H9 (cell line): Measurements from ENCODE around the gene NADK. TPM values are rescaled to one million over a fixed set of nuclear protein-coding genes. Genes with fewer than 3 reads are reported as not detected.
"Not testable (repeated sequence)": the region's sequence is repeated elsewhere in the genome, so short reads cannot be mapped to it uniquely, and the experiment has no call there.

Experiments
- DNase-seq: peaks from one replicate; pipeline ENCODE4 v3.0.0-alpha.2; 2017
- H2AFZ ChIP-seq: one replicate; pipeline ENCODE4 v1.6.1; 2013; ENCODE audit warnings: mild to moderate bottlenecking, low read length, control low read depth, moderate library complexity
- H2AK5ac ChIP-seq: 2 replicates; pipeline ENCODE4 v1.6.1; 2013; ENCODE audit warnings: low read length, control low read depth, mixed read lengths; ENCODE audit not compliant: insufficient read length
- H2BK120ac ChIP-seq: one replicate; pipeline ENCODE4 v1.6.1; 2013; ENCODE audit warnings: low read depth, mild to moderate bottlenecking, low read length, control low read depth, inconsistent platforms; ENCODE audit not compliant: poor library complexity, severe bottlenecking
- H2BK12ac ChIP-seq: 2 replicates; pipeline ENCODE4 v1.6.1; 2013; ENCODE audit warnings: low read length, control low read depth, mixed read lengths, low read depth; ENCODE audit not compliant: insufficient read length
- H2BK15ac ChIP-seq: 2 replicates; pipeline ENCODE4 v1.6.1; 2013; ENCODE audit warnings: low read depth, low read length, control low read depth
- H2BK20ac ChIP-seq: one replicate; pipeline ENCODE4 v1.6.1; 2013; ENCODE audit warnings: low read depth, mild to moderate bottlenecking, low read length, control low read depth, inconsistent platforms; ENCODE audit not compliant: poor library complexity, severe bottlenecking
- H2BK5ac ChIP-seq: 2 replicates; pipeline ENCODE4 v1.6.1; 2013; ENCODE audit warnings: low read length, control low read depth, mixed read lengths; ENCODE audit not compliant: insufficient read length
- H3K14ac ChIP-seq: 2 replicates; pipeline ENCODE4 v1.6.1; 2013; ENCODE audit warnings: low read length, control low read depth; ENCODE audit not compliant: insufficient read depth
- H3K18ac ChIP-seq: 2 replicates; pipeline ENCODE4 v1.6.1; 2013; ENCODE audit warnings: low read depth, mild to moderate bottlenecking, mixed read lengths, low read length, control low read depth; ENCODE audit not compliant: insufficient read length
- H3K23ac ChIP-seq: 2 replicates; pipeline ENCODE4 v1.6.1; 2013; ENCODE audit warnings: low read length, control low read depth, mixed read lengths, low read depth; ENCODE audit not compliant: insufficient read length
- H3K23me2 ChIP-seq: 2 replicates; pipeline ENCODE4 v1.6.1; 2013; ENCODE audit warnings: low read depth, mild to moderate bottlenecking, mixed read lengths, low read length, control low read depth; ENCODE audit not compliant: insufficient read length, poor library complexity, severe bottlenecking
- H3K27ac ChIP-seq: 2 replicates; pipeline ENCODE4 v1.5.1; 2013; ENCODE audit warnings: low read length, control low read depth, mixed read lengths, low read depth; ENCODE audit not compliant: insufficient read length
- H3K27me3 ChIP-seq: 2 replicates; pipeline ENCODE4 v1.6.1; 2013; ENCODE audit warnings: low read length, control low read depth, inconsistent platforms; ENCODE audit not compliant: insufficient read depth
- H3K4ac ChIP-seq: 2 replicates; pipeline ENCODE4 v1.6.1; 2013; ENCODE audit warnings: low read depth, mild to moderate bottlenecking, control low read depth, inconsistent platforms, low read length, moderate library complexity
- H3K4me1 ChIP-seq: 2 replicates; pipeline ENCODE4 v1.6.1; 2013; ENCODE audit warnings: low read length, control low read depth, inconsistent platforms; ENCODE audit not compliant: insufficient read depth
- H3K4me2 ChIP-seq: 2 replicates; pipeline ENCODE4 v1.6.1; 2013; ENCODE audit warnings: low read length, control low read depth, mixed read lengths; ENCODE audit not compliant: insufficient read length, insufficient read depth
- H3K56ac ChIP-seq: 2 replicates; pipeline ENCODE4 v1.6.1; 2013; ENCODE audit warnings: low read depth, mild to moderate bottlenecking, mixed read lengths, low read length, control low read depth; ENCODE audit not compliant: insufficient read length
- H3K79me1 ChIP-seq: 2 replicates; pipeline ENCODE4 v1.6.1; 2013; ENCODE audit warnings: low read depth, mild to moderate bottlenecking, moderate library complexity, low read length, control low read depth, inconsistent platforms; ENCODE audit not compliant: insufficient read depth, poor library complexity, severe bottlenecking
- H3K79me2 ChIP-seq: 2 replicates; pipeline ENCODE4 v1.6.1; 2013; ENCODE audit warnings: low read length, control low read depth, inconsistent platforms; ENCODE audit not compliant: insufficient read depth
- H3K9ac ChIP-seq: 2 replicates; pipeline ENCODE4 v1.6.1; 2013; ENCODE audit warnings: low read length, control low read depth, mixed read lengths; ENCODE audit not compliant: insufficient read length; ENCODE audit errors: extremely low read depth
- H3K9me3 ChIP-seq: one replicate; pipeline ENCODE4 v1.6.1; 2013; ENCODE audit warnings: low read depth, low read length, inconsistent platforms; ENCODE audit not compliant: control insufficient read depth
- H3T11ph ChIP-seq: one replicate; pipeline ENCODE4 v1.6.1; 2013; ENCODE audit warnings: mild to moderate bottlenecking, low read length, control low read depth, inconsistent platforms
- H4K20me1 ChIP-seq: one replicate; pipeline ENCODE4 v1.6.1; 2013; ENCODE audit not compliant: control insufficient read depth, insufficient read length, insufficient read depth
- H4K5ac ChIP-seq: 2 replicates; pipeline ENCODE4 v1.6.1; 2013; ENCODE audit warnings: low read depth, mild to moderate bottlenecking, mixed read lengths, low read length, control low read depth; ENCODE audit not compliant: insufficient read length
- H4K8ac ChIP-seq: replicated peaks from 2 replicates; pipeline ENCODE4 v1.6.1; 2013; ENCODE audit warnings: low read length, control low read depth, mixed read lengths, low read depth; ENCODE audit not compliant: insufficient read length
- H4K91ac ChIP-seq: 2 replicates; pipeline ENCODE4 v1.6.1; 2013; ENCODE audit warnings: low read depth, mild to moderate bottlenecking, moderate library complexity, mixed read lengths, low read length, control low read depth; ENCODE audit not compliant: insufficient read length
- H3K27ac Mint-ChIP-seq, 3 experiments: 2 replicates in 2 of 3; 3 replicates in 1 of 3; pipeline ENCODE4 v1.8.0; 2020 to 2021; ENCODE audit warnings: mixed read lengths in 3 of 3, mild to moderate bottlenecking in 1 of 3, moderate library complexity in 1 of 3
- H3K27me3 Mint-ChIP-seq: 2 replicates; pipeline ENCODE4 v1.8.0; 2021; ENCODE audit warnings: low read depth, mild to moderate bottlenecking, moderate library complexity, mixed read lengths
- H3K36me3 Mint-ChIP-seq, 3 experiments: 2 replicates in 2 of 3; 3 replicates in 1 of 3; pipeline ENCODE4 v1.8.0; 2020 to 2021; ENCODE audit warnings: low read depth in 3 of 3, mixed read lengths in 3 of 3; ENCODE audit not compliant: insufficient read depth in 1 of 3
- H3K4me1 Mint-ChIP-seq, 2 experiments: 2 replicates each; pipeline ENCODE4 v1.8.0; 2020; ENCODE audit warnings: mixed read lengths in 2 of 2
- H3K4me3 Mint-ChIP-seq, 2 experiments: 2 replicates in 1 of 2; 3 replicates in 1 of 2; pipeline ENCODE4 v1.8.0; 2020 to 2021; ENCODE audit warnings: mild to moderate bottlenecking in 2 of 2, mixed read lengths in 2 of 2, moderate library complexity in 1 of 2
- H3K9me3 Mint-ChIP-seq, 2 experiments: 2 replicates in 1 of 2; 3 replicates in 1 of 2; pipeline ENCODE4 v1.8.0; 2020; ENCODE audit warnings: mild to moderate bottlenecking in 2 of 2, mixed read lengths in 2 of 2, moderate library complexity in 1 of 2
- WGBS: extraction: QIAGEN DNeasy Blood & Tissue Kit; methylation state at CpG from one replicate; pipeline ENCODE4 v1.1.7; 2013; ENCODE audit warnings: missing lambda C conversion rate, low lambda C conversion rate, mixed read lengths; ENCODE audit not compliant: insufficient read length; ENCODE audit errors: extremely low coverage; 5-methylcytosine and 5-hydroxymethylcytosine counted together
- total RNA-seq: library from RNA; stranded (reverse); gene quantifications from 2 replicates; pipeline ENCODE4 v1.2.1, GENCODE V29; 2021
- TF ChIP-seq, protein P1 (sequence below): fragments of 200-600 bp; sonication (generic); conservative IDR thresholded peaks from 3 replicates; pipeline ENCODE4 v1.8.0; 2021; ENCODE audit warnings: antibody characterized with exemption, mild to moderate bottlenecking

Gene NADK
- total RNA-seq, 1 experiment from 2014 or later, result 105 TPM

DNA sequence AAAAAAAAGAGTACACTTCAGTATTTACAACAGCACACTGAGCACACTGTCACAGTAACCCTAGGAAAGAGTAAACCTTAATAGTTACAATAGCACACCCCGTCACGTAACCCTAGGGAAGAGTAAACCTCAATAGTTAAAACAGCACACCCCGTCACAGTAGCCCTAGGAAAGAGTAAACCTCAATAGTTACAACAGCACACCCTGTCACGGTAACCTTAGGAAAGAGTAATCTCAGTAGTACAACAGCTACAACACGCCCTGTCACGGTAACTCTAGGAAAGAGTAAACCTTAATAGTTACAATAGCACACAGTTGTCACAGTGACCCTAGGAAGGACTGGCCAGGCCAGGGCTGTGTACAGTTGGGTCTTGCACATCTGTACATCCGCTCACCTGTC, 57.1 kb downstream of the NADK start:
- Histone ChIP-seq H3K56ac (no peak overlapping the region), H3K23me2 (no peaks in the 10 kb centered on the region), H2AFZ (no peak overlapping the region), H3K9ac (no peak overlapping the region), H3K9me3 (no peaks in the 10 kb centered on the region), H3K18ac (no peak overlapping the region), H3T11ph (no peak overlapping the region), H3K4ac (no peak overlapping the region), H3K27ac (no peak overlapping the region), H3K4me1 (no peaks in the 10 kb centered on the region), H4K91ac (no peak overlapping the region), H4K5ac (no peak overlapping the region), H3K4me2 (no peak overlapping the region), H2BK12ac (no peak overlapping the region), H4K8ac (no peak overlapping the region), H2BK5ac (no peak overlapping the region), H2BK15ac (no peak overlapping the region), H3K27me3 (no peaks in the 10 kb centered on the region), H2AK5ac (no peak overlapping the region), H3K14ac (no peak overlapping the region), H3K79me2 (no peaks in the 10 kb centered on the region), H3K23ac (no peak overlapping the region), H2BK20ac (no peak overlapping the region), H4K20me1 (no peaks in the 10 kb centered on the region), H2BK120ac (no peak overlapping the region), H3K79me1 (no peaks in the 10 kb centered on the region)
- no peak overlapping the region for H3K4me3 Mint-ChIP-seq
- WGBS, result no CpG with 5 or more reads among the region's 7 CpGs
- no peak for DNase-seq
- H3K27me3 Mint-ChIP-seq, result no peaks in the 10 kb centered on the region
- no peaks in the 10 kb centered on the region for H3K4me1 Mint-ChIP-seq
- H3K36me3 Mint-ChIP-seq, result peaks cover 16 to 46% (median 23%) of the 10 kb centered on the region in 3 experiments; a peak in 6 of 7 replicates
- H3K27ac Mint-ChIP-seq, result no peak overlapping the region; a peak in 1 of 7 replicates
- H3K9me3 Mint-ChIP-seq, result no peaks in the 10 kb centered on the region
- TF ChIP-seq, protein P1, sequence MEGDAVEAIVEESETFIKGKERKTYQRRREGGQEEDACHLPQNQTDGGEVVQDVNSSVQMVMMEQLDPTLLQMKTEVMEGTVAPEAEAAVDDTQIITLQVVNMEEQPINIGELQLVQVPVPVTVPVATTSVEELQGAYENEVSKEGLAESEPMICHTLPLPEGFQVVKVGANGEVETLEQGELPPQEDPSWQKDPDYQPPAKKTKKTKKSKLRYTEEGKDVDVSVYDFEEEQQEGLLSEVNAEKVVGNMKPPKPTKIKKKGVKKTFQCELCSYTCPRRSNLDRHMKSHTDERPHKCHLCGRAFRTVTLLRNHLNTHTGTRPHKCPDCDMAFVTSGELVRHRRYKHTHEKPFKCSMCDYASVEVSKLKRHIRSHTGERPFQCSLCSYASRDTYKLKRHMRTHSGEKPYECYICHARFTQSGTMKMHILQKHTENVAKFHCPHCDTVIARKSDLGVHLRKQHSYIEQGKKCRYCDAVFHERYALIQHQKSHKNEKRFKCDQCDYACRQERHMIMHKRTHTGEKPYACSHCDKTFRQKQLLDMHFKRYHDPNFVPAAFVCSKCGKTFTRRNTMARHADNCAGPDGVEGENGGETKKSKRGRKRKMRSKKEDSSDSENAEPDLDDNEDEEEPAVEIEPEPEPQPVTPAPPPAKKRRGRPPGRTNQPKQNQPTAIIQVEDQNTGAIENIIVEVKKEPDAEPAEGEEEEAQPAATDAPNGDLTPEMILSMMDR, result no peak

DNA sequence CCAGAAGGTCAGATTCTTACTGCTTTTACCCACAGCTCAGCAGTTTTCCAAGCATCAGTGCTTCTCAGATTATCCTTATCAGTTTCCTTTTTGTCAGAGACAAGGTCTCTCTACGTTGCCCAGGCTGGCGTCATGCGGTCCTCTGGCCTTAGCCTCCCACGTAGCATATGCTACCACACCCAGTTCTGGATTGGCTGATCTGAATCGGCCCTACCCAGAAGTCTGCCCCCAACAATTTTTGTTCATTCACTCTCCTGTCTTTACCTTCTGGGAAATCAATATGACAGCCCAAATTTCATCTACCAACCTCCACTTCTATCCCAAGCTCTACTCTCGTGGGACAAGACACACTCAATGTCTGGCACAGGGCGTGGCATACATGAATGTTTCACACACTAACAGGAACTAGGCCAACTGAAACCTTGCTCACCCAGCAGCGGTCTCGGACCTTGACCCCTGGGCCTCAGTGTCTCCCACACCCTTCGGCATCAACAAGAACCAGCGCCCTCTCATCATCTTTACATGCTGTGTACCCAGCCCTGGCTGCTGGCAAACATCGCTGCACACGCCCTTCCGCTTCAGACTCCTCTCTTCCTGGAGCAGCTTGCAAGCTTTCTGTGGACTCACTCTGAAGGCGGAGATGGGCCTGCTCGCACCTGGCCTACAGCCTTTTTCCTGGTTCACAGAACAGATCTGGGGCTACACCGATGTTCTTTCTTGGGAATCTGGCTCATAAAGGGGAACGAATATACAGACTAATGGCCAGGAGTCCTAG, 63.0 kb downstream of the NADK start:
- H3K4ac ChIP-seq, H2AFZ ChIP-seq, H3K27ac Mint-ChIP-seq, H3K18ac ChIP-seq, H4K91ac ChIP-seq, H3K27ac ChIP-seq, H2BK12ac ChIP-seq, H3K4me1 ChIP-seq, H3K4me3 Mint-ChIP-seq, H4K5ac ChIP-seq, H2BK5ac ChIP-seq, H3K27me3 ChIP-seq, H2AK5ac ChIP-seq, H2BK20ac ChIP-seq, H3K79me1 ChIP-seq, H3K56ac ChIP-seq, DNase-seq, H2BK15ac ChIP-seq, H3K79me2 ChIP-seq, H3K27me3 Mint-ChIP-seq, H3K9me3 Mint-ChIP-seq, H3T11ph ChIP-seq, H4K20me1 ChIP-seq, H3K14ac ChIP-seq, H3K9me3 ChIP-seq, H3K9ac ChIP-seq, H2BK120ac ChIP-seq, H3K23ac ChIP-seq, H4K8ac ChIP-seq, H3K23me2 ChIP-seq, H3K4me1 Mint-ChIP-seq, H3K4me2 ChIP-seq: not testable (repeated sequence)
- H3K36me3 Mint-ChIP-seq, result peaks cover 17 to 45% (median 25%) of the 10 kb centered on the region in 3 experiments; a peak in 6 of 7 replicates
- no CpG with 5 or more reads among the region's 18 CpGs for WGBS
